ENCODE results near the gene INSYN1.

Gene INSYN1

DNA sequence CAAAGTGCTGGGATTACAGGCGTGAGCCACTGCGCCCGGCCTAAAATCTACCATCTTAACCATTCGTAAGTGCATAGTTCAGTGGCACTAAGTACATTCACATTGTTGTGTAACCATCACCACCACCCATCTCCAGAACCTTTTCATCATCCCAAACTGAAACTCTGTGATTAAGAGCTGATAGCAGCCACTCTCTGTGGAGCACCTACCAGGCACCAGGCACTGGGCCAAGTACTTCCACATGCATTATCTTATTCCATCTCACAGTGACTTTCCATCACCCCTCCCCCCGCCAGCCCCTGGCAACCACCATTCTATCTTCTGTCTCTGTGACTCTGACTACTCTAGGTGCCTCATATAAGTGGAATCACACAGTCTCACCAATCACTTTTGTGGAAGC, 2.3 kb upstream of the INSYN1 start:
- TF ChIP-seq, protein P1, sequence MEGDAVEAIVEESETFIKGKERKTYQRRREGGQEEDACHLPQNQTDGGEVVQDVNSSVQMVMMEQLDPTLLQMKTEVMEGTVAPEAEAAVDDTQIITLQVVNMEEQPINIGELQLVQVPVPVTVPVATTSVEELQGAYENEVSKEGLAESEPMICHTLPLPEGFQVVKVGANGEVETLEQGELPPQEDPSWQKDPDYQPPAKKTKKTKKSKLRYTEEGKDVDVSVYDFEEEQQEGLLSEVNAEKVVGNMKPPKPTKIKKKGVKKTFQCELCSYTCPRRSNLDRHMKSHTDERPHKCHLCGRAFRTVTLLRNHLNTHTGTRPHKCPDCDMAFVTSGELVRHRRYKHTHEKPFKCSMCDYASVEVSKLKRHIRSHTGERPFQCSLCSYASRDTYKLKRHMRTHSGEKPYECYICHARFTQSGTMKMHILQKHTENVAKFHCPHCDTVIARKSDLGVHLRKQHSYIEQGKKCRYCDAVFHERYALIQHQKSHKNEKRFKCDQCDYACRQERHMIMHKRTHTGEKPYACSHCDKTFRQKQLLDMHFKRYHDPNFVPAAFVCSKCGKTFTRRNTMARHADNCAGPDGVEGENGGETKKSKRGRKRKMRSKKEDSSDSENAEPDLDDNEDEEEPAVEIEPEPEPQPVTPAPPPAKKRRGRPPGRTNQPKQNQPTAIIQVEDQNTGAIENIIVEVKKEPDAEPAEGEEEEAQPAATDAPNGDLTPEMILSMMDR (IDR thresholded peaks at IDR 0.05; ENCODE audit: borderline replicate concordance, control extremely low read depth, extremely low read depth, insufficient read depth, missing control alignments), result no peak
- no peak for DNase-seq (ENCODE audit: low spot score)
- in situ Hi-C loops (cut with MboI; ENCODE audit: low sequenced_read_pairs, unreplicated experiment), result no loop called here

DNA sequence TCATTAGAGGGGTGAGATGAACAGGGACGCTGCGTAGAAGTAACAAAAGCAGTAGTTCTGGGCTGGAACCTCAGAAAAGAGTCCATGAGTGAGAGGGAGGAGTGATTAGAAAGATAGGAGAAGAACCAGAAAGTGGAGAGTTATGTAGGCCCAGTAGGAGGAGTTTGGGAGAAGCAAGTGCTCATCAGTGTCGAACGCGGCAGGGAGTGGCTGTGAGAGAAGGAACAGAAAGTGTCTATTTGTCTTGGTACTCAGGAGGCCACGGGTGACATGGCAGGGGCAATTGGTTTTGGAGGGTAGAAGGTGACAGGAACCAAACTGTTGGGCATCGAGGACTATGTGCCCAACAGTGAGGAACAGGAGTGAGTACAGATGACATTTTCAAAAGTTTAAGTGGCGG, 1.3 kb upstream of the INSYN1 start:
- TF ChIP-seq, protein P1 (IDR thresholded peaks at IDR 0.05; ENCODE audit: borderline replicate concordance, control extremely low read depth, extremely low read depth, insufficient read depth, missing control alignments), result no peak
- DNase-seq (ENCODE audit: low spot score), result no peak
- in situ Hi-C loops (cut with MboI; ENCODE audit: low sequenced_read_pairs, unreplicated experiment), result no loop called here

DNA sequence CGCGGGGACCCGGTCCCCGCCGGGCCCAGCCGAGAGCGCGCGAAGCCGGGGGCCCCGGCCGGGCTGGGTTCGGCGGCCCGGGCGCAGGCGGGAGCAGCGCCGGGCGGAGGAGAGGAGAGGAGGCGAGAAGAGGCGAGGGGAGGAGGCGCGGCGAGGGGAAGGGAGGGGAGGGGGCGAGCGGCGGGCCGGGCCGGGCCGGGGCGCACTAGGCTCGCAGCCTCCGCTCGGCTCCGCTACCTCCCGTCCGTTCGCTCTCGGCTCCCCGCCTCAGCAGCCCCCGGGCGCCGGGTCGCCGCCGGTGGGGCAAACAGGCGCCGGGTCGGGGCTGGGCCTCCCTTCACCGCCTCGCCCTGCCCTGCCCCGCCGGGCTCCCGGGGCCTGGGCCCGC, 351 bp downstream of the INSYN1 start:
- in situ Hi-C loops (cut with MboI; ENCODE audit: low sequenced_read_pairs, unreplicated experiment), result no loop called here
- DNase-seq (ENCODE audit: low spot score), result no peak
- TF ChIP-seq, protein P1 (IDR thresholded peaks at IDR 0.05; ENCODE audit: borderline replicate concordance, control extremely low read depth, extremely low read depth, insufficient read depth, missing control alignments), result no peak

DNA sequence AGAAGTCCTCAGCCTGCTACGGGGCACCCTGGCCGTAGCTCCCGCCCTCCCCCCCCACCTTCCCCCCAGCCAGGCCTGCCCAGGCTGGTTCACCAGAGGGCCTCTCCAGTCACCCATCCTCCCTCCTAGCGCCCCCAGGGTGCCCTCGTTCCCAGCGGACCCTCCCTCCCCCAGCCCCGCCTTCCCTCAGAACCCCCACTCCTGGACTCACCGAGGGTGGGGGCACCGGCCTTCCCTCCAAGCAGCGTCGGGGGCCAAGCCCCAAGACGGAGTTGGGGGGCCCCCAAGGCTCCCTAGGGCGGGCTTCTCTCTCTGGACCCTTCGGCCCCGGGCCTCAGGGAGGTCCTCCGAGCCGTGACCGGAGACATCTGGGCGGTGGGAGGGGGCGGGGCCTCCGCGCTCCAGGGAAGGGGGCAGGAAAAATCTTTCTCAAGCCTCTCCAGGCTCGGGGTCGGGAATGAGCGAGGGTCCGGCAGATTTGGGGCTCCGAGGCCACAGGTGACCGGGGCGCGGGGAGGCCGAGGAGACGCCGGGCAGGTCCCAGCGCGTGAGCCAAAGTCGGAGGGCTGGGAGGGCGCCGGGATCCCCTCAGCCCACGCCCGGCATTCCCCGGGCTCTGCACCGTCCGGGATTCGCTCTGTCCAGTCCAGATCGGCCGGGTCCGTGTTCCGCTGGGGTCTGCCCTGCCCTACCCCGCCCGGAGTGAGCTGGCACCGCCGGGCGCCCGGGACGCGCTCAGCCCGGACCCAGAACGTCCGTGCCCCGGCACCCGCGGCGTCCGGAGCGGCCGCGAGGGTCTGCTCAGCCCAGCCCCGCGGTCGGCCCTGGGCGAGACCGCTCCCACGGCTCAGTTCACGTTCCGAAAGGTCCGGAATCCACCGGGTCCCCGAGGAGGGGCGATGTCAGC, 999 bp downstream of the INSYN1 start:
- DNase-seq (ENCODE audit: low spot score), result no peak
- TF ChIP-seq, protein P1 (IDR thresholded peaks at IDR 0.05; ENCODE audit: borderline replicate concordance, control extremely low read depth, extremely low read depth, insufficient read depth, missing control alignments), result no peak
- in situ Hi-C loops (cut with MboI; ENCODE audit: low sequenced_read_pairs, unreplicated experiment), result no loop called here

DNA sequence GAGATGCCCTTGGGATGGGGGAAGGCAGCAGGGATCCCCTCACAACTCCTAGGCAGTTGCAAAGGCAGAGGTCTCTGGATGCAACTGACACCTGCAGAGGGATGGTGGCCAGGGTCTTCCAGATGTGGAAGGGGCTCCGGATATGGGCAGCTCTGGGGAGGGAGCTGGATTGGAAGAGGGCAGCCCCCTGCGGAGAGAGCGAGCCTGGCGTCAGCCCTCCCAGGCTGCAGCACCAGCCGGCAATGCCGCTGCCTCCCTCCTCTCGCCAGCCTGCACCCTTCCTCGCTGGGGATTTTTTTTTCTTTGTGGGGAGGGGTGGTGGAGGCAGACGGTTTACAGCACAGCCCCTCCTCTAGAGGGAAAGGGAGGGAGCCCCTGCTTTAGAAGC, 1.6 kb downstream of the INSYN1 start:
- in situ Hi-C loops (cut with MboI; ENCODE audit: low sequenced_read_pairs, unreplicated experiment), result no loop called here
- no peak for DNase-seq (ENCODE audit: low spot score)
- TF ChIP-seq, protein P1 (IDR thresholded peaks at IDR 0.05; ENCODE audit: borderline replicate concordance, control extremely low read depth, extremely low read depth, insufficient read depth, missing control alignments), result no peak

DNA sequence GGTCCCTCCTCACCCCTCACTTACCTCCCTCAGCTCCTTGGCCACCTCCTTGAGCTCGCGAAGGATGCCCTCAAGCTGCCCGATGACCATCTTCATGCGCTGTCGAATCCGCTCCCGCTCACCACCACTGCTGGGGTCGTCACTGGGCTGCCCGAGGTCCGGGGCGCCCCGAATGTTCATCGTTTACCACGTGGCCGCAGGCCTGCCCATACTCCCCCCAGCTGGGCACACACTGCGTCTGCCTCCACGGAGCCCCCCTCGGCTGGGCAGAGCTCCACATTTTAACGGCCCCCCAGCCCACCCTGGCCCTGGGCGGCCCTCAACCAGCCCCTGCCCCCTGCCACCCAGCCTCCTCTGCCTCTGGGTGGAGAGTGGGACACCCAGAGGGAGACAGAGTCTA, 2.2 kb downstream of the INSYN1 start:
- DNase-seq (ENCODE audit: low spot score), result no peak
- in situ Hi-C loops (cut with MboI; ENCODE audit: low sequenced_read_pairs, unreplicated experiment), result no loop called here
- TF ChIP-seq, protein P1 (IDR thresholded peaks at IDR 0.05; ENCODE audit: borderline replicate concordance, control extremely low read depth, extremely low read depth, insufficient read depth, missing control alignments), result no peak

All from GM13976 (cell line).